ENCODE measurements around the gene LAX1. TPM values are rescaled to one million over a fixed set of nuclear protein-coding genes. Genes with fewer than 3 reads are reported as not detected.

The LAX1 gene
- polyA plus RNA-seq, 1 donor (not counting 4 experiments of a cell fraction or from before 2014, with no cell fraction given), result 0.07 TPM

GRCh38 chr1:203778789-203779188, 13.8 kb downstream of the LAX1 start:
- Histone ChIP-seq H3K9me3 (ENCODE audit: control insufficient read depth, low read depth, low read length) (no peaks in the 10 kb centered on the region), H3K9ac (ENCODE audit: control insufficient read depth, extremely low read depth, insufficient read depth, low read length) (no peak overlapping the region), H3K9me1 (ENCODE audit: control insufficient read depth, extremely low read depth, insufficient read depth, low read length) (no peaks in the 10 kb centered on the region), H2AFZ (ENCODE audit: control insufficient read depth, low read length) (no peak overlapping the region), H3K4me1 (ENCODE audit: control insufficient read depth, extremely low read depth, insufficient read depth, low read length) (no peaks in the 10 kb centered on the region), H4K20me1 (ENCODE audit: control insufficient read depth, extremely low read depth, insufficient read depth, low read length) (no peaks in the 10 kb centered on the region), H3K4me2 (ENCODE audit: control insufficient read depth, extremely low read depth, insufficient read depth, low read depth, low read length) (no peak overlapping the region), H3K4me3 (ENCODE audit: control insufficient read depth in 2 of 3, extremely low read depth in 1 of 3, insufficient read depth in 2 of 3, low read depth in 1 of 3, low read length in 3 of 3) (no peak overlapping the region), H3K79me2 (ENCODE audit: control insufficient read depth, insufficient read depth, low read length) (no peaks in the 10 kb centered on the region), H3K36me3 (ENCODE audit: control insufficient read depth in 2 of 2, extremely low read depth in 1 of 2, insufficient read depth in 2 of 2, low read length in 2 of 2) (no peaks in the 10 kb centered on the region), H3K27ac (ENCODE audit: control insufficient read depth, insufficient read depth, low read length) (no peak overlapping the region), H3K27me3 (ENCODE audit: control insufficient read depth, extremely low read depth, insufficient read depth, low read length) (no peaks in the 10 kb centered on the region)
- TF ChIP-seq EZH2 (IDR thresholded peaks at IDR 0.05; ENCODE audit: low read length) (no peak), CTCF (optimal IDR thresholded peaks at IDR 0.05 in 1 of 3, IDR thresholded peaks at IDR 0.05 in 1 of 3, conservative IDR thresholded peaks at IDR 0.05 in 1 of 3; ENCODE audit: extremely low read depth in 1 of 3, insufficient read depth in 2 of 3, low read length in 3 of 3) (no peak)
- FAIRE-seq, result no peak
- no peak for DNase-seq (ENCODE audit: low read depth, low spot score)
- dilution Hi-C loops (cut with MboI; ENCODE audit: extremely low pct_ligation_motif_present, low sequenced_read_pairs), result no loop called here

- H3K27ac ChIP-seq (ENCODE audit: control insufficient read depth, insufficient read depth, low read length), result no peak overlapping the region
- H2AFZ ChIP-seq (ENCODE audit: control insufficient read depth, low read length), result no peak overlapping the region
- H3K9ac ChIP-seq (ENCODE audit: control insufficient read depth, extremely low read depth, insufficient read depth, low read length), result no peak overlapping the region
- FAIRE-seq (no peak), DNase-seq (ENCODE audit: low read depth, low spot score) (no peak)
- no peaks in the 10 kb centered on the region for H3K36me3 ChIP-seq (ENCODE audit: control insufficient read depth in 2 of 2, extremely low read depth in 1 of 2, insufficient read depth in 2 of 2, low read length in 2 of 2)
- H3K27me3 ChIP-seq (ENCODE audit: control insufficient read depth, extremely low read depth, insufficient read depth, low read length), result no peaks in the 10 kb centered on the region
- H3K4me2 ChIP-seq (ENCODE audit: control insufficient read depth, extremely low read depth, insufficient read depth, low read depth, low read length), result no peak overlapping the region
- dilution Hi-C loops (cut with MboI; ENCODE audit: extremely low pct_ligation_motif_present, low sequenced_read_pairs), result no loop called here
- H4K20me1 ChIP-seq (ENCODE audit: control insufficient read depth, extremely low read depth, insufficient read depth, low read length), result no peaks in the 10 kb centered on the region
- no peak overlapping the region for H3K4me3 ChIP-seq (ENCODE audit: control insufficient read depth in 2 of 3, extremely low read depth in 1 of 3, insufficient read depth in 2 of 3, low read depth in 1 of 3, low read length in 3 of 3)
- H3K4me1 ChIP-seq (ENCODE audit: control insufficient read depth, extremely low read depth, insufficient read depth, low read length), result no peaks in the 10 kb centered on the region
- no peaks in the 10 kb centered on the region for H3K9me1 ChIP-seq (ENCODE audit: control insufficient read depth, extremely low read depth, insufficient read depth, low read length)
- no peaks in the 10 kb centered on the region for H3K79me2 ChIP-seq (ENCODE audit: control insufficient read depth, insufficient read depth, low read length)
- TF ChIP-seq CTCF (optimal IDR thresholded peaks at IDR 0.05 in 1 of 3, IDR thresholded peaks at IDR 0.05 in 1 of 3, conservative IDR thresholded peaks at IDR 0.05 in 1 of 3; ENCODE audit: extremely low read depth in 1 of 3, insufficient read depth in 2 of 3, low read length in 3 of 3), result no peak
- no peak for TF ChIP-seq EZH2 (IDR thresholded peaks at IDR 0.05; ENCODE audit: low read length)
- no peaks in the 10 kb centered on the region for H3K9me3 ChIP-seq (ENCODE audit: control insufficient read depth, low read depth, low read length)
Observed at GRCh38 chr1:203781962-203782361, 17.0 kb downstream of the LAX1 start.
